ENCODE data around the gene WBP4. TPM values are rescaled to one million over a fixed set of nuclear protein-coding genes. Genes with fewer than 3 reads are reported as not detected.
"Not testable (repeated sequence)": the region's sequence is repeated elsewhere in the genome, so short reads cannot be mapped to it uniquely, and the experiment has no call there.

WBP4 gene
- total and polyA plus RNA-seq, 2 of the 4 experiments (the other 2 are of a cell fraction) = 4.3 to 11.0 TPM

DNA sequence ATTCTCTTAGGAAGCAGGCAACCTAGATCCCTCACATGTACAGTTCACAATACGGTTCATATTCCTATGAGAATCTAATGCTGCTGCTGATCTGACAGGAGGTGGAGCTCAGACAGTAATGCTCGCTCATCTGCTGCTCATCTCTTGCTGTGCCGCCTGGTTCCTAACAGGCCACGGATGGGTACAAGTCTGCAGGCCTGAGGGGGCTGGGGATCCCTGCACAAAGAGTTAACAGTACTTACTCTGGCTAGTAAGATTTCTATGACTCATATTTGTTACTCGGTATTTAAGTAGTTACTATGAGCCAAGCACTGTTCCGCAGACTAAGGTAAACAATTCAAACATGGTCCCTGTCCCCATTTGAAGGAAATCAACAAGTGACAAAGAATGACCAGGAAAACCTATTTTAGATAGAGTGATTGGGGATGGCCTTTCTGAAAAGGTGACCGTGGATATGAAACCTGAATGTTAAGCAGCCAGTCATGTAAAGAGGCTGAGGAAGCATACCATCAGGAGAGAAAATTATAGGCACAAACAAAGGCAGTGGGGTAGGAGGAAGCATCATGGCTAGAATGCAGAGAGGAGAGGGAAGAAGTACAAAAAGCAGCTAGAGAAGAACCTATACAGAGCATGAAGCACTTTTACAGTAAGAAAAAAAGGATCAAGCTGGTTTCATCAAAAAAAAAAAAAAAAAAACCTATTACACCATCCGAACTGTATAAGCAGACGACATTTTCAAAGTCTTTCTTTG, 20.6 kb upstream of the WBP4 start:
- H3K4me2 ChIP-seq (ENCODE audit: low read depth, low read length) = no peak overlapping the region

GRCh38 chr13:41042419-41042818, 18.9 kb upstream of the WBP4 start:
- H3K23ac ChIP-seq (ENCODE audit: low read depth, low read length); BruUV-seq (replicated peaks); H2AK9ac ChIP-seq (replicated peaks; ENCODE audit: low read depth, low read length, poor library complexity); intact Hi-C loops (cut with micrococcal nuclease); POLR2A ChIA-PET (ENCODE audit: unreplicated experiment); H2BK20ac ChIP-seq (ENCODE audit: low read depth, low read length); H3K9me1 ChIP-seq (ENCODE audit: insufficient read depth, low read length); H2BK120ac ChIP-seq (ENCODE audit: low read depth, low read length); H3K27ac ChIP-seq (ENCODE audit: insufficient read depth, low read length); H2AFZ ChIP-seq (replicated peaks; ENCODE audit: low read length, poor library complexity); H3K9me3 ChIP-seq (ENCODE audit: control insufficient read depth, insufficient read depth, low read length); dilution Hi-C loops (cut with HindIII; ENCODE audit: low sequenced_read_pairs, unreplicated experiment); H3K4me3 ChIP-seq (ENCODE audit: insufficient read depth, low read depth, low read length); H4K91ac ChIP-seq (ENCODE audit: insufficient read depth, low read depth, low read length); H3K56ac ChIP-seq (ENCODE audit: extremely low read depth, insufficient read depth, low read length); H3K27me3 ChIP-seq (ENCODE audit: control insufficient read depth, insufficient read depth, low read length); in situ Hi-C loops (cut with MboI; ENCODE audit: low sequenced_read_pairs); H3K18ac ChIP-seq (ENCODE audit: low read depth, low read length); H4K8ac ChIP-seq (ENCODE audit: low read depth in 2 of 2, low read length in 2 of 2); H3K4me1 ChIP-seq (ENCODE audit: control insufficient read depth, insufficient read depth, low read length); H3K9ac ChIP-seq (ENCODE audit: low read depth, low read length); DNase-seq; H4K5ac ChIP-seq (ENCODE audit: low read depth, low read length); H3K4ac ChIP-seq (ENCODE audit: low read depth, low read length); H2AK5ac ChIP-seq (ENCODE audit: low read depth, low read length); H3K4me2 ChIP-seq (ENCODE audit: low read depth, low read length); H2BK5ac ChIP-seq (ENCODE audit: low read depth, low read length, poor library complexity, severe bottlenecking); H2BK15ac ChIP-seq (ENCODE audit: low read depth, low read length); CTCF ChIA-PET; H3K36me3 ChIP-seq (ENCODE audit: control insufficient read depth, insufficient read depth, low read length); ATAC-seq (ENCODE audit: low read depth); H3K14ac ChIP-seq (replicated peaks; ENCODE audit: low read depth, low read length): not testable (repeated sequence)
- H3K79me1 ChIP-seq (ENCODE audit: low read depth in 1 of 2, low read length in 2 of 2) = peaks cover 0 to 31% of the 10 kb centered on the region in 2 experiments; a peak in 2 of 4 replicates
- H4K20me1 ChIP-seq (ENCODE audit: insufficient read depth, low read length) = peaks cover 27% of the 10 kb centered on the region
- WGBS, 2 experiments (ENCODE audit: extremely low coverage in 2 of 2, insufficient read length in 1 of 2) = no CpG with 5 or more reads among the region's 4 CpGs

More for the DNA sequence above, 20.6 kb upstream of the WBP4 start:
- Histone ChIP-seq H3K56ac (ENCODE audit: extremely low read depth, insufficient read depth, low read length) (no peak overlapping the region), H3K9ac (ENCODE audit: low read depth, low read length) (no peak overlapping the region), H3K79me1 (ENCODE audit: low read depth in 1 of 2, low read length in 2 of 2) (peaks cover 0 to 35% of the 10 kb centered on the region in 2 experiments; a peak in 2 of 4 replicates), H3K4ac (ENCODE audit: low read depth, low read length) (no peak overlapping the region), H3K9me1 (ENCODE audit: insufficient read depth, low read length) (peaks cover 9% of the 10 kb centered on the region), H3K4me3 (ENCODE audit: insufficient read depth, low read depth, low read length) (no peak overlapping the region), H2BK5ac (ENCODE audit: low read depth, low read length, poor library complexity, severe bottlenecking) (no peak overlapping the region), H2AK9ac (replicated peaks; ENCODE audit: low read depth, low read length, poor library complexity) (no peak overlapping the region), H4K91ac (ENCODE audit: insufficient read depth, low read depth, low read length) (no peak overlapping the region), H3K14ac (replicated peaks; ENCODE audit: low read depth, low read length) (0 out of 2 replicates have a peak overlapping the region, but pooled peaks have one; percentile 35), H4K20me1 (ENCODE audit: insufficient read depth, low read length) (peaks cover 31% of the 10 kb centered on the region), H2BK15ac (ENCODE audit: low read depth, low read length) (no peak overlapping the region), H3K18ac (ENCODE audit: low read depth, low read length) (no peak overlapping the region), H3K9me3 (ENCODE audit: control insufficient read depth, insufficient read depth, low read length) (no peaks in the 10 kb centered on the region), H3K36me3 (ENCODE audit: control insufficient read depth, insufficient read depth, low read length) (no peaks in the 10 kb centered on the region), H4K5ac (ENCODE audit: low read depth, low read length) (no peak overlapping the region; the same call in 1 of the 2 replicates), H2AK5ac (ENCODE audit: low read depth, low read length) (no peak overlapping the region), H2BK20ac (ENCODE audit: low read depth, low read length) (no peak overlapping the region; the same call in 1 of the 2 replicates), H2BK120ac (ENCODE audit: low read depth, low read length) (no peak overlapping the region), H3K4me1 (ENCODE audit: control insufficient read depth, insufficient read depth, low read length) (peaks cover 7% of the 10 kb centered on the region; the same call in 1 of the 2 replicates), H4K8ac (ENCODE audit: low read depth in 2 of 2, low read length in 2 of 2) (no peak overlapping the region), H3K27ac (ENCODE audit: insufficient read depth, low read length) (no peak overlapping the region), H3K27me3 (ENCODE audit: control insufficient read depth, insufficient read depth, low read length) (no peaks in the 10 kb centered on the region), H2AFZ (replicated peaks; ENCODE audit: low read length, poor library complexity) (no peak overlapping the region), H3K23ac (ENCODE audit: low read depth, low read length) (no peak overlapping the region)
- in situ Hi-C loops (cut with MboI; ENCODE audit: low sequenced_read_pairs) (no loop called here), intact Hi-C loops (cut with micrococcal nuclease) (no loop called here), dilution Hi-C loops (cut with HindIII; ENCODE audit: low sequenced_read_pairs, unreplicated experiment) (no loop called here)
- CTCF ChIA-PET = interaction anchor here (1.0 kb wide), 1 partner anchor 13 kb away, joined by 4 read pairs; no protein-coding TSS in a partner anchor
- 80% methylated on average over 1 of the region's 9 CpGs; no CpG with 5 or more reads in 1 of the 2 experiments for WGBS, 2 experiments (ENCODE audit: extremely low coverage in 2 of 2, insufficient read length in 1 of 2)
- TF ChIP-seq MAZ (IDR thresholded peaks at IDR 0.05; ENCODE audit: borderline replicate concordance, low read depth, low read length) = no peak
- TF ChIP-seq CHD1 (IDR thresholded peaks at IDR 0.05; ENCODE audit: low read depth, low read length) = no peak
- TF ChIP-seq, protein P1, sequence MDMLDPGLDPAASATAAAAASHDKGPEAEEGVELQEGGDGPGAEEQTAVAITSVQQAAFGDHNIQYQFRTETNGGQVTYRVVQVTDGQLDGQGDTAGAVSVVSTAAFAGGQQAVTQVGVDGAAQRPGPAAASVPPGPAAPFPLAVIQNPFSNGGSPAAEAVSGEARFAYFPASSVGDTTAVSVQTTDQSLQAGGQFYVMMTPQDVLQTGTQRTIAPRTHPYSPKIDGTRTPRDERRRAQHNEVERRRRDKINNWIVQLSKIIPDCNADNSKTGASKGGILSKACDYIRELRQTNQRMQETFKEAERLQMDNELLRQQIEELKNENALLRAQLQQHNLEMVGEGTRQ (IDR thresholded peaks at IDR 0.05; ENCODE audit: low read depth, low read length) = no peak
- no peak for TF ChIP-seq RCOR1 (IDR thresholded peaks at IDR 0.05; ENCODE audit: insufficient replicate concordance, low read length)
- ATAC-seq (ENCODE audit: low read depth) (peak; percentile 59), DNase-seq (peak; percentile 16)
- BruUV-seq (replicated peaks) = no TSS peak
- POLR2A ChIA-PET (ENCODE audit: unreplicated experiment) = no interaction called here

Measured in IMR-90 (cell line).